Vagina (tissue), 2 donors: Measurements from ENCODE around the gene PRUNE2.

ENCODE experiments used
- CTCF ChIP-seq, 3 experiments: fragments of 450-650 bp in 2 of 3; fragments of 200-600 bp in 1 of 3; sonication (generic) in 1 of 3; IDR thresholded peaks; one replicate each; pipeline ENCODE4 v1.5.1; 2017 to 2019; ENCODE audit warnings: antibody characterized with exemption in 3 of 3, mild to moderate bottlenecking in 2 of 3, moderate library complexity in 2 of 3
- POLR2A ChIP-seq, 2 donors: fragments of 450-650 bp; IDR thresholded peaks; one replicate each; pipeline ENCODE4 v1.6.1; 2017; ENCODE audit warnings: antibody characterized with exemption in 2 of 2, mild to moderate bottlenecking in 2 of 2, moderate library complexity in 2 of 2

GRCh38 chr9:76700916-76701315 is 205.0 kb downstream of the PRUNE2 start:
- TF ChIP-seq CTCF (IDR thresholded peaks at IDR 0.05) = no peak
- TF ChIP-seq POLR2A (IDR thresholded peaks at IDR 0.05) = no peak
